ENCODE measurements around the gene NDUFS8.

NDUFS8 gene

DNA sequence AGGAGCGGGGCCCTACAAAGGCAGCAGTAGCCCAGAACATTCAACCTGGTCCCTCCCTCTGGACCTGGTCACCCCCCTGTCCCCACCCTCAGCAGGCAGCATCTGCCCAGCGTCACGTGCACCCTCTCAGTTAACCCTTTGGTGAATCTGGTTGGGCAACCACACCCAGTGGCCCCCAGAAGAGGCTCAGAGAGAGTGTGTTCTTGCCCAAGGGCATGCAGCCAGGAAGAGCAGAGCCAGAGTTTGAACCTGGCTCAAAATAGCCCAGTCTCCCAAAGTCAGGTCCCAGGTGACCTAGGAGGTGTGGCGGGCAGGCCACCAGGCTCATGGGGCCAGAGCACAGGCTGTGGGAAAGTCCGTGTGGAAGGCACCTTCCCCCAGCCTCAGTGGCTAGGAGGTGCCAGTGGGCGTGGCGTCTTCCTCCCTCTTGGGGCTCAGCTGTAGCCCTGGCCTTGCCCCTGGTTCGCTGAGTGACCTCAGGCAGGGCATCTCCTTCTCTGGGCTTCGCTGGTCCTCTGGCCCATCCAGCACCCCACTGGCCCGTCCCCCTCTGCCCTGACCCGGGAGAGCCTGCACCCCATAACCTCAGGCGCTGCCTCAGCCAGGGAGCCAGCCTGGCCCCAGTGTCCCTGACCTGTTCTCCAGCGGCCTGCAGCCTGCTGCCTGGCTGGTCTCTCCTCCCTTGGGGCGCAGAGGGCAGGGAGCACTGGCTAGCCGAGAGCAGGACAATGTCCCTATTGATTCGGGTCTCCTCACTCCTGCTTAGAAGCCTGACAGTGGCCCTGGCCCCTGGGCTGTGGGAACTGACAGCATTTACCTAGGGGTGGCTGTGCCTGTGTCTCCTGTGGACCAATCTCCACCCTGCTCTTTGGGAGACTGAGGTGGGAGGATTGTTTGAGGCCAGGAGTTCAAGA is 13.3 kb upstream of the NDUFS8 start:
- peak; percentile 68 for DNase-seq

GRCh38 chr11:68017980-68018729 is 12.3 kb upstream of the NDUFS8 start:
- no peak for DNase-seq

DNA sequence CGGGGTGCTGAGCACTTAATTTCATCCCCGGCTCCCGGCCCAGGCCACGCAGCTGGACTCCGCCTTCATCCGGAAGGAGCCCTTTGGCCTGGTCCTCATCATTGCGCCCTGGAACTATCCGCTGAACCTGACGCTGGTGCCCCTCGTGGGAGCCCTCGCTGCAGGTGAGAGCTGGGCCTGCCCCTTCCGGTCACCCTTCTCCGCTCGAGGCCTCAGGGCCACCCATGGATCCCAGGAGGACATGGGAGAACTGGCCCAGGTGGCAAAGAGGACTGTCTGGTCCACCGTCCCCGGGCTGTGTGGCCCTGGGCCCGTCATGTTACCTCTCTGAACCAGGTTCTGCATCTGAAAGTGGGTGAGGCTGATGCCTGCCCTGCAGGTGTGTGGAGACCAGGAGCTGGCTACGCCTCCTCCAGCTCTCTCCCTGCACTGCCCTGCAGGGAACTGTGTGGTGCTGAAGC is 11.7 kb upstream of the NDUFS8 start:
- DNase-seq: no peak

DNA sequence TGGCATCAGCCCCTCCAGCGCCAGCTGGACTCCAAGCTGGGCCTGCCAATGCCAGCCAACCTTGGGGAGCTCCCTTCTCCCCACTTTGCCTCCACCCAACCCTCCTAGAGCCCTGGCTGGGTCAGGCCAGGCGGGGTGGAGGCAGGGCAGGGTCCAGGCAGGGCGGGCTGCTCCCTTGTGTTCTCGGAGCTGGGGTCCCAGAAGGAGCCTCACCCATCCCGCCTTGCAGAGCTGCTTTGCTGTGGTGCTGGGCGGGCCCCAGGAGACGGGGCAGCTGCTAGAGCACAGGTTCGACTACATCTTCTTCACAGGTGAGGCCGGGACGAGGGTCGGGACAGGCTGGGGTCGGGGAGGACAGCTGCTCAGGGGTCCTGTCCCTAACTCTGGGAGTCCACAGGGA is 11.0 kb upstream of the NDUFS8 start:
- no peak for DNase-seq

- DNase-seq: peak; percentile 58
These were observed 9.9 kb upstream of the NDUFS8 start for GRCh38 chr11:68020575-68020974.

DNA sequence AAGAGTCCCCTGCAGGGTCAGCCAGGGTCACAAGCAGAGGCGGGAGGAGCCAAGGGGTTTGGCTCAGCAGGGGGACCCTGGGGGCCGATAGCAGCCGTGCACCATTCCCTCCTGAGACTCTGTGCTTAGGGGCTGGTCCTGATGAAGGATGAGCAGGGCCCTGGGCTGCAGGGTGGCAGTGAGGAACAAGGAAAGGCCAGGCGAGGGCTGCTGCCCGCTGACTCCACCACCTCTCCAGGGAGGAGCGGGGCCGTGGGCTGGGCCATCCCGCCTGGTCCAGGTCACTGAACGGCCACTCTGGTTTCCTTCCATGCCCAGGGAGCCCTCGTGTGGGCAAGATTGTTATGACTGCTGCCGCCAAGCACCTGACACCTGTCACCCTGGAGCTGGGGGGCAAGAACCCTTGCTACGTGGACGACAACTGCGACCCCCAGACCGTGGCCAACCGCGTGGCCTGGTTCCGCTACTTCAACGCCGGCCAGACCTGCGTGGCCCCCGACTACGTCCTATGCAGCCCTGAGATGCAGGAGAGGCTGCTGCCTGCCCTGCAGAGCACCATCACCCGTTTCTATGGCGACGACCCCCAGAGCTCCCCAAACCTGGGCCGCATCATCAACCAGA is 9.2 kb upstream of the NDUFS8 start:
- DNase-seq: no peak

- no peak for DNase-seq
These were observed 8.0 kb upstream of the NDUFS8 start for GRCh38 chr11:68022531-68022930.

DNA sequence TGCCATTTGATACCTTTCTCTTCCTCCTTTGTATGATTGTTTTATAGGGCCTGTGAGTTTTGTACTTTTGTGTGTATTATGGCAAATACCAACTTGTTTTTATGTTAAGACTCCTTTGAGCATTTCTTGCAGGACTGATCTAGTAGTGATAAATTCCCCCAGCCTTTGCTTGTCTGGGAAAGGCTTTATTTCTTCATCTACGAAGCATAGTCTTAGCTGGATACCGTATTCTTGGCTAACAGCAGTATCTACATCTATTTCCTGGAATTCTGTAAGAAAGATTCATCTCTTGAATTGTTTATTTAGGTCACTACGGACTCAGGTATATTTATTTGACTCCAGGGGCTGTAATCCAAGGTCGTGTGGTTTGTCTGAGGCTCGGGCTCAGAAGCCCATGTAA is 6.0 kb upstream of the NDUFS8 start:
- no peak for DNase-seq

DNA sequence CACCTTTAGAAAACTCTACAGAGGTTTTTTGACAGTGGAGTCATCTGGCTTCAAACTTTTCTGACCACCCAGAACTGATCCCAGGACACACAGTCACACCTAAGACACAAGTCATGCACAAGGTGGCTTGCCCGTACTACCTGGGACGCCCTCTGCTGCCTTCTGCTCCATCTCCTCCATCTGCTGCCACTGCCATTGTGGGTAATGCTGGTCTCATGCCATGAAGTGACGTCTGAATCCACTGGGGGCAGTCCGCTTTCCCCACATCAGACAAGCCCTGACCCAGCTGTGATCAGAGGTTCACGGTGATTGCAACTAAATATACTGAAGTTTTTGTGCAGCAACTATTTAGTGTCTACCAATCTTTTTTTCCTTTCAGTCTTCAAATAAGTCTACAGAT is 5.4 kb upstream of the NDUFS8 start:
- DNase-seq: peak; percentile 67

DNA sequence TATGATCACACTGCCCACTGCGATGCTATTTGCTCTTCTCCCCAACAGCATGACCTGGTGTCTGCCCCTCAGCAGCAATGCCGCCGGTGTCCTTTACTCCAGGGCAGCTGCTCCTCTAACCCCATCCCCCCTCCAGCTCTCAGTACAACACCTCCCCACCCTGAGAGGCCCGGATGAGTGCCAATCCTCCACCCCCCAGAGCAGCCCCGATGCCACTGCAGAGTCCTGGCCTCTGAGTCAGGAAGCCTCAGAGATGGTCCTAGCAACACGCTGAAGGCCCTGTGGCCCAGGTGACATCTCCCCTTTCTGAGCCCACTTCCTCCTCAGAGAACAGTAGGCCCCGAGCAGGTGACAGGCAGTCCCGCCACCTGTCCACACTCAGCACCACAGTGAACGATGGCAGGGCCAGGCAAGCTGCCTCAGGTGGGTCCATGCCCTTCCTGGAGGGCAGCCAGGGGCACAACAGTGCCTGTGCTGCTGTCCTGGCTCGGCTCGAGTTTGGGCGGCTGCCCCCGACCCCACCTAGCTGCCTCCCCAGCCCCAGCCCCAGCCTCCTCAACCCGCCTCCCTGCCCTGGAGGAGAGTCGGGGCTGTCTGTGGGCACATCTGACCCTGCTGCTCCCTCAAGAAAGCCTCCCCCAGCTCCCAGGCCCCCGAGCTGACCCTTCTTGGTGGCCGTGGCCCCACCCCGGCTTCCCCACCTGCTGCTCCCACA is 3.9 kb upstream of the NDUFS8 start:
- no peak for DNase-seq

DNA sequence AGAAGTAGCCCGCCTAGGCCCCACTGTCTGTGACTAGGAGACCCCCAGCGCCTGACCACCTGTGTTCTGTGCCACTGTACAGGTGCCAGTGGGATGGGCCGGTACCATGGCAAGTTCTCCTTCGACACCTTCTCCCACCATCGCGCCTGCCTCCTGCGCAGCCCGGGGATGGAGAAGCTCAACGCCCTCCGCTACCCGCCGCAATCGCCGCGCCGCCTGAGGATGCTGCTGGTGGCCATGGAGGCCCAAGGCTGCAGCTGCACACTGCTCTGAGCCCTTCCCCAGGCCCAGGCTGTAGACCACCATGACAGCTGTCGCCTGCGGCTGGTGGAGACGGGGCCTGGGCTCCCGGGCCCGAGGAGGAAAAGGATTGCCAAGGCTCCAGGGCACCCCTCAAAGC is 2.8 kb upstream of the NDUFS8 start:
- DNase-seq: no peak

GRCh38 chr11:68028802-68029545 is 1.5 kb upstream of the NDUFS8 start:
- no peak for DNase-seq

DNA sequence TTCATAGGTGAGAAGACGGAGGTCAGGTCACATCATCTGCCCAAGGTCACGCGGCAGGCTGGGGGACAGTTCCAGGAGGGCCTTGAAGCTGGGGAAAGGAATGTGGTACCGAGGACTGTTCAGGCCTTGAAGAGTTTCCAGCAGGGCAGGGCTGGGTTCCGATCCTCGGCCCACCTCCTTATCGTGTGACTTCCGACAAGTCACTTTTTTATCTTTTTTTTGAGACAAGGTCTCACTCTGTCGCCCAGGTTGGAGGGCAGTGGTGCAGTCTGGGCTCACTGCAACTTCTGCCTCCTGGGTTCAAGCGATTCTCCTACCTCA is 623 bp downstream of the NDUFS8 start:
- DNase-seq: peak; percentile 62

GRCh38 chr11:68032003-68032402 is 1.5 kb downstream of the NDUFS8 start:
- no peak for DNase-seq

GRCh38 chr11:68032997-68033707 is 2.7 kb downstream of the NDUFS8 start:
- no peak for DNase-seq

DNA sequence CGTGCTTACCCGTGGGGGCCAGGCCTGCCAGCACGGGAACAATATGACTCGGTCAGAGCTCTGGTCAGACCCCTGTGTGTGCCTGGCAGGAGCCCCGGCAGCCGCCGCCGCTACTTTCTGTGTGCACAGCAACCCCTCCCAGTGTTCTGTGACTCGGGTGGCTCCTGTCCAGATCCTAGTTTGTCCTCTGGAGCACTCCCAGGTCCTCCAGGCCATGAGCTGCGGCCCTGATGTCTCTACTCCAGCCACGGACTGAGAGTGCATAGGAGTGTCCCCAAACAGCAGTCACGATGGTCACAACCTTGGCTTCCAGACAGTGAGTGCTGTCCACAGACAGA is 3.2 kb downstream of the NDUFS8 start:
- no peak for DNase-seq

- DNase-seq: no peak
These were observed 4.9 kb downstream of the NDUFS8 start for GRCh38 chr11:68035266-68035876.

DNA sequence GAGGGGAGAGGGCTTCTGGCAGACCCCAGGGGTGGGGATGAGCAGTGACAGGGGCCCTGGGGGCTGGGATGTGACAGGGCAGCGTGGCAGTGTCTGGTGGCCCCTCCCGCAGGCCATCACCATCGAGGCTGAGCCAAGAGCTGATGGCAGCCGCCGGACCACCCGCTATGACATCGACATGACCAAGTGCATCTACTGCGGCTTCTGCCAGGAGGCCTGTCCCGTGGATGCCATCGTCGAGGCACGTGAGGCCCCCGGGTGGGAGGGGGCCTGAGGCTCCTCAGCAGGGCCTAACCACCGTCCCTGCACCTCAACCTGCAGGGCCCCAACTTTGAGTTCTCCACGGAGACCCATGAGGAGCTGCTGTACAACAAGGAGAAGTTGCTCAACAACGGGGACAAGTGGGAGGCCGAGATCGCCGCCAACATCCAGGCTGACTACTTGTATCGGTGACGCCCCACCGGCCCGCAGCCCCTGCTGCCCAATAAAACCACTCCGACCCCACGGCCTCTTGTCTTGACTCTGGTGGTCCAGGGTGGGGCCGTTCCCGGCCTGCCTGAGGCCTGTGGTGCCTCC is 5.7 kb downstream of the NDUFS8 start:
- DNase-seq: no peak

DNA sequence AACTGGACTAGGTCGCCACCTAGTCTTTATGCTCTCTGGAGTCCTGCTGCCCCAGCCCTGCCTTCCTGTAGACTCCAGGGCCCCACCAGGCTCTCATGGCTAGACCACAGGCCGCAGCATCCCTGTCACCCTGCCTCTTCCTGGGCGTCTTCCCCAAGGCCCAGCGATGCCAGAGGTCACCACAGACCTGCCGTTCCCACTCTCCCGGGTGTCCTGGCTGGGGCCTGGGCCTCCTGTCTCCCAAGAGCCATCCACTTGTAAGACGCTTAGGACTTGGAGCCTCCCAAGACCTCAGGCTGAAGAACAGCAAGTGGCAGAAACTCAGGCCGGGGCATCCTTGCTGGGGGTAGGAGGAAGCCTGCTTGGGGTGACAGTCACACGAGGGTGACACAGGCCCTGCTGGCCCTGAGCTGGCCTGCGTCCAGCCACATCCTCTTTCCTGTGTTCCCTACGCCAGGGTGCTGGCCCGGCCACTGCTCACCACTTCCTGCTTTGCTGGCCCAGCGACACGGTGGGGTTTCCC is 6.3 kb downstream of the NDUFS8 start:
- peak; percentile 80 for DNase-seq

DNA sequence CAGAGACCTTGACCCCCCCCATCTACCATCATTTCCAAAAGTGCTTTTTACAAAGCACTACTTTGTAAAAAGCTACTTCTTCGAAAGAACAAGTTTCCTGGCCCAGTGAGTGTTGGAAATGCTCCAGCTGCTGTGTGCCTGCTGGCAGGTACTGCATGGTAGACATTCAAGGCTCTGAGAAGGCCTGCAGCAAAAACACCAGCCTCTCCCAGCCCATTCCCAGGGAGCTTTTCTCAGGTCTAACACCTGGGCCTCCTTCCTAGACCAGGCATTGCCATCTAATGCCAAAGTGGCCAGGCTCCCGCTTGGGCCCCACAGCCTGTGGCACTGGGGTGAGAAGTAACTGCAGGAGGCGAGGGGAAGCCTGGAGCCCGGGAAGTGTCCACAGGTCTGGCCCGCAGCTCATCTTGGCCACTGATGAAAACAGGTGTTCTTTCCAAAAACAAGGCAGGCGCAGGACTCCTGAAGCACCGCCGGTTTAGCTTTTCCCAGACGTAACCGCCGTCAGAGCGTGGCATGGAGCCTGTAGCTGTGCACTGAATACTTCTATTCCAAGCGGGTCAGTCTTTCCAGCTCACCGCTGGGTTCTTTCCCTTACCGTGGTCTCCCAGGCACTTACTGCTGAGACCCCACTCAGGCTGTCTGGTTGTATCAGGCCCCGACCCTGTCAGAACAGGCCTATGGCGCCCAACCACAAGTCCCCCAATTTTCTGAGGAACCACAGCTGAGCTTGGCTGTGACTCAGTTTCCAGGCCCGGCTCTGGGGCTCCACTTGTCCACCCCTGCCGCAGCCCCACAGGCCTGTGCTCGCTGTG is 7.1 kb downstream of the NDUFS8 start:
- DNase-seq: peak; percentile 59

All from hematopoietic multipotent progenitor cell treated with erythropoietin and hydrocortisone succinate and interleukin-3 and kit ligand, for 4 days (in vitro differentiated cells).